ENCODE data around the gene TACO1. TPM values are rescaled to one million over a fixed set of nuclear protein-coding genes. Genes with fewer than 3 reads are reported as not detected.

TACO1 gene
- total RNA-seq, 1 donor from 2014 or later, result 20.9 TPM

GRCh38 chr17:63561819-63562218, 38.9 kb upstream of the TACO1 start:
- peaks cover 10% of the 10 kb centered on the region for H3K4me1 ChIP-seq
- H3K36me3 ChIP-seq, result no peaks in the 10 kb centered on the region
- no peaks in the 10 kb centered on the region for H3K27me3 ChIP-seq
- H3K9me3 ChIP-seq, result no peaks in the 10 kb centered on the region
- no peak overlapping the region for H3K4me3 ChIP-seq
- intact Hi-C loops (cut with DNase I), result no loop called here
- H3K27ac ChIP-seq, result no peak overlapping the region
- TF ChIP-seq POLR2AphosphoS5 (IDR thresholded peaks at IDR 0.05; ENCODE audit: insufficient read depth in 1 of 2, low read depth in 1 of 2), result no peak
- TF ChIP-seq POLR2A (IDR thresholded peaks at IDR 0.05), result no peak
- no peak for TF ChIP-seq CTCF (IDR thresholded peaks at IDR 0.05)
- DNase-seq (ENCODE audit: extremely low spot score in 2 of 2), result no peak

DNA sequence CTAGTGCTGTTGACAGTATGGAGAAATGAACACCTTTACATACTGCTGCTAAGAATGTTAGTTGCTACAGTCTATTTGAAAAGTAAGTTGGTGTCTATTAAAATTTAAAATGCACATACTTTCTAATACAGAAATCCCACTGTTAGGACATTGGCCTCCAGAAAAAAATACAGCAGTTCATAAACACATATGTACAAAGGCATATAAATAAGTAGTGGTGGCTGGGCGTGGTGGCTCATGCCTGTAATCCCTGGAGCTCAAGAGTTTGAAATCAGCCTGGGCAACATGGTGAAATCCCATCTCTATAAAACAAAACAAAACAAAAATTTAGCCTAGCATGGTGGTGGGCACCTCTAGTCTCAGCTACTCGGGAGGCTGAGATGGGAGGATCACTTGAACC, 37.4 kb upstream of the TACO1 start:
- Histone ChIP-seq H3K27ac (no peak overlapping the region), H3K4me1 (peaks cover 6% of the 10 kb centered on the region), H3K36me3 (no peaks in the 10 kb centered on the region), H3K4me3 (no peak overlapping the region), H3K9me3 (no peaks in the 10 kb centered on the region), H3K27me3 (no peaks in the 10 kb centered on the region)
- intact Hi-C loops (cut with DNase I), result no loop called here
- DNase-seq (ENCODE audit: extremely low spot score in 2 of 2), result no peak
- TF ChIP-seq CTCF (IDR thresholded peaks at IDR 0.05) (no peak), POLR2AphosphoS5 (IDR thresholded peaks at IDR 0.05; ENCODE audit: insufficient read depth in 1 of 2, low read depth in 1 of 2) (no peak), POLR2A (IDR thresholded peaks at IDR 0.05) (no peak)

- Histone ChIP-seq H3K27ac (no peak overlapping the region), H3K9me3 (no peaks in the 10 kb centered on the region), H3K4me1 (no peaks in the 10 kb centered on the region), H3K27me3 (no peaks in the 10 kb centered on the region), H3K36me3 (no peaks in the 10 kb centered on the region), H3K4me3 (no peak overlapping the region)
- intact Hi-C loops (cut with DNase I), result no loop called here
- no peak for TF ChIP-seq CTCF (IDR thresholded peaks at IDR 0.05)
- TF ChIP-seq POLR2A (IDR thresholded peaks at IDR 0.05), result no peak
- TF ChIP-seq POLR2AphosphoS5 (IDR thresholded peaks at IDR 0.05; ENCODE audit: insufficient read depth in 1 of 2, low read depth in 1 of 2), result no peak
- DNase-seq (ENCODE audit: extremely low spot score in 2 of 2), result no peak
Measured at GRCh38 chr17:63564562-63564961, 36.1 kb upstream of the TACO1 start.

GRCh38 chr17:63567229-63567628, 33.5 kb upstream of the TACO1 start:
- Histone ChIP-seq H3K4me3 (no peak overlapping the region), H3K4me1 (no peaks in the 10 kb centered on the region), H3K27ac (no peak overlapping the region), H3K36me3 (no peaks in the 10 kb centered on the region), H3K9me3 (no peaks in the 10 kb centered on the region), H3K27me3 (no peaks in the 10 kb centered on the region)
- no peak for TF ChIP-seq POLR2A (IDR thresholded peaks at IDR 0.05)
- no peak for TF ChIP-seq POLR2AphosphoS5 (IDR thresholded peaks at IDR 0.05; ENCODE audit: insufficient read depth in 1 of 2, low read depth in 1 of 2)
- intact Hi-C loops (cut with DNase I), result no loop called here
- DNase-seq (ENCODE audit: extremely low spot score in 2 of 2), result no peak

GRCh38 chr17:63568563-63568962, 32.1 kb upstream of the TACO1 start:
- TF ChIP-seq POLR2A (IDR thresholded peaks at IDR 0.05) (no peak), POLR2AphosphoS5 (IDR thresholded peaks at IDR 0.05; ENCODE audit: insufficient read depth in 1 of 2, low read depth in 1 of 2) (no peak), CTCF (IDR thresholded peaks at IDR 0.05) (no peak)
- intact Hi-C loops (cut with DNase I), result no loop called here
- Histone ChIP-seq H3K4me1 (no peaks in the 10 kb centered on the region), H3K27ac (no peak overlapping the region), H3K4me3 (no peak overlapping the region), H3K9me3 (no peaks in the 10 kb centered on the region), H3K27me3 (no peaks in the 10 kb centered on the region), H3K36me3 (no peaks in the 10 kb centered on the region)
- no peak for DNase-seq (ENCODE audit: extremely low spot score in 2 of 2)
